CD14-positive monocyte (primary cell): ENCODE data around the gene CENPI. TPM values are rescaled to one million over a fixed set of nuclear protein-coding genes. Genes with fewer than 3 reads are reported as not detected.

Experiments used
- DNase-seq, 3 donors: peaks; one replicate each; pipeline ENCODE4 v3.0.0-alpha.2; 2011 to 2022
- H2AFZ ChIP-seq: 2 replicates; pipeline ENCODE4 v1.6.0; 2012; ENCODE audit warnings: mild to moderate bottlenecking, low read depth, low read length, inconsistent platforms; ENCODE audit not compliant: insufficient read depth, poor library complexity, severe bottlenecking
- H3K27ac ChIP-seq, 2 donors: 1 replicate in 1 of 2; 2 replicates in 1 of 2; pipeline ENCODE4 v1.5.1; 2012 to 2013; ENCODE audit warnings: low read length in 2 of 2, control low read depth in 1 of 2, inconsistent platforms in 1 of 2, low read depth in 1 of 2, mild to moderate bottlenecking in 1 of 2
- H3K27me3 ChIP-seq, 2 donors: one replicate each; pipeline versions ENCODE4 v1.6.0 to v1.6.1; 2011 to 2013; ENCODE audit warnings: low read length in 2 of 2; ENCODE audit not compliant: control insufficient read depth in 2 of 2, insufficient read depth in 2 of 2
- H3K36me3 ChIP-seq, 2 donors: replicated peaks in 1 of 2; 1 replicate in 1 of 2; 2 replicates in 1 of 2; pipeline versions ENCODE4 v1.5.1 to v1.6.1; 2012 to 2013; ENCODE audit warnings: low read length in 2 of 2, control low read depth in 1 of 2, inconsistent platforms in 1 of 2, mild to moderate bottlenecking in 1 of 2; ENCODE audit not compliant: insufficient read depth in 2 of 2, control insufficient read depth in 1 of 2
- H3K4me1 ChIP-seq, 2 donors: 1 replicate in 1 of 2; 2 replicates in 1 of 2; pipeline versions ENCODE4 v1.5.1 to v1.6.1; 2012 to 2013; ENCODE audit warnings: low read length in 2 of 2, control low read depth in 1 of 2, inconsistent platforms in 1 of 2, mild to moderate bottlenecking in 1 of 2, moderate library complexity in 1 of 2; ENCODE audit not compliant: insufficient read depth in 2 of 2, control insufficient read depth in 1 of 2
- H3K4me2 ChIP-seq: replicated peaks from 2 replicates; pipeline ENCODE3; 2012; ENCODE audit warnings: low read length, moderate library complexity, mild to moderate bottlenecking; ENCODE audit not compliant: poor library complexity, severe bottlenecking; ENCODE audit errors: extremely low read depth
- H3K4me3 ChIP-seq, 3 experiments: fragments of 200-600 bp in 1 of 3; sonication (generic) in 1 of 3; replicated peaks in 1 of 3; 1 replicate in 2 of 3; 2 replicates in 1 of 3; pipeline ENCODE4 v1.5.1; 2011 to 2013; ENCODE audit warnings: low read length in 3 of 3, mild to moderate bottlenecking in 3 of 3, control low read depth in 2 of 3, low read depth in 2 of 3, inconsistent platforms in 1 of 3, moderate library complexity in 1 of 3
- H3K79me2 ChIP-seq: 2 replicates; pipeline ENCODE4 v1.6.0; 2012; ENCODE audit warnings: mild to moderate bottlenecking, control low read depth, inconsistent platforms, low read length, moderate library complexity; ENCODE audit not compliant: insufficient read depth
- H3K9ac ChIP-seq: 2 replicates; pipeline ENCODE4 v1.6.0; 2017; ENCODE audit warnings: low read length, mild to moderate bottlenecking; ENCODE audit not compliant: insufficient read depth, poor library complexity, severe bottlenecking
- H3K9me3 ChIP-seq, 2 donors: replicated peaks in 1 of 2; 1 replicate in 1 of 2; 2 replicates in 1 of 2; pipeline versions ENCODE4 v1.5.1 to v1.6.1; 2012 to 2013; ENCODE audit warnings: low read length in 2 of 2, control low read depth in 1 of 2; ENCODE audit not compliant: control insufficient read depth in 1 of 2, insufficient read depth in 1 of 2
- H4K20me1 ChIP-seq: 2 replicates; pipeline ENCODE4 v1.6.0; 2012; ENCODE audit warnings: mild to moderate bottlenecking, low read length, control low read depth, moderate library complexity; ENCODE audit not compliant: insufficient read depth
- H3K27ac Mint-ChIP-seq, 7 donors: one replicate each; pipeline ENCODE4 v1.8.0; 2020; ENCODE audit warnings: mild to moderate bottlenecking in 7 of 7, mixed read lengths in 7 of 7, moderate library complexity in 6 of 7, inconsistent platforms in 2 of 7
- H3K27me3 Mint-ChIP-seq, 3 donors: one replicate each; pipeline ENCODE4 v1.8.0; 2021 to 2022; ENCODE audit warnings: low read depth in 3 of 3, mild to moderate bottlenecking in 3 of 3, mixed read lengths in 3 of 3, moderate library complexity in 3 of 3, inconsistent platforms in 1 of 3
- H3K36me3 Mint-ChIP-seq, 2 donors: one replicate each; pipeline ENCODE4 v1.8.0; 2020; ENCODE audit warnings: mixed read lengths in 2 of 2, inconsistent platforms in 1 of 2, mild to moderate bottlenecking in 1 of 2
- H3K4me1 Mint-ChIP-seq: one replicate; pipeline ENCODE4 v1.8.0; 2020; ENCODE audit warnings: mild to moderate bottlenecking, mixed read lengths
- H3K4me3 Mint-ChIP-seq, 2 donors: one replicate each; pipeline ENCODE4 v1.8.0; 2020; ENCODE audit warnings: mild to moderate bottlenecking in 2 of 2, mixed read lengths in 2 of 2, moderate library complexity in 1 of 2
- H3K9me3 Mint-ChIP-seq, 7 donors: one replicate each; pipeline ENCODE4 v1.8.0; 2020 to 2022; ENCODE audit warnings: mixed read lengths in 7 of 7, mild to moderate bottlenecking in 6 of 7, moderate library complexity in 6 of 7, inconsistent platforms in 2 of 7
- CTCF ChIP-seq: fragments of 200-600 bp; IDR thresholded peaks from one replicate; pipeline ENCODE4 v1.8.0; 2022; ENCODE audit warnings: antibody characterized with exemption, mild to moderate bottlenecking
- WGBS: methylation state at CpG from one replicate; pipeline ENCODE4 v1.1.5; 2013; ENCODE audit warnings: missing lambda C conversion rate; ENCODE audit not compliant: insufficient coverage; 5-methylcytosine and 5-hydroxymethylcytosine counted together
- intact Hi-C, 2 donors: fragments of 100-400 bp; cut with micrococcal nuclease; formaldehyde crosslinking; loops; one replicate each; pipeline versions ENCODE4 v1.15.0 to v1.15.1; 2023
- polyA plus RNA-seq, 3 donors: library from polyadenylated mRNA; depleted of rRNA in 1 of 3; unstranded in 2 of 3; stranded (reverse) in 1 of 3; fragments of 300-500 nt in 2 of 3; fragments of >200 nt in 1 of 3; fragmentation: Illumina TruSeq in 2 of 3; gene quantifications; 1 replicate in 2 of 3; 2 replicates in 1 of 3; pipeline ENCODE4 v1.2.3, GENCODE V29; 2012 to 2021

CENPI gene
- polyA plus RNA-seq, 3 donors = 0.07 to 0.17 TPM; not detected in 1

DNA sequence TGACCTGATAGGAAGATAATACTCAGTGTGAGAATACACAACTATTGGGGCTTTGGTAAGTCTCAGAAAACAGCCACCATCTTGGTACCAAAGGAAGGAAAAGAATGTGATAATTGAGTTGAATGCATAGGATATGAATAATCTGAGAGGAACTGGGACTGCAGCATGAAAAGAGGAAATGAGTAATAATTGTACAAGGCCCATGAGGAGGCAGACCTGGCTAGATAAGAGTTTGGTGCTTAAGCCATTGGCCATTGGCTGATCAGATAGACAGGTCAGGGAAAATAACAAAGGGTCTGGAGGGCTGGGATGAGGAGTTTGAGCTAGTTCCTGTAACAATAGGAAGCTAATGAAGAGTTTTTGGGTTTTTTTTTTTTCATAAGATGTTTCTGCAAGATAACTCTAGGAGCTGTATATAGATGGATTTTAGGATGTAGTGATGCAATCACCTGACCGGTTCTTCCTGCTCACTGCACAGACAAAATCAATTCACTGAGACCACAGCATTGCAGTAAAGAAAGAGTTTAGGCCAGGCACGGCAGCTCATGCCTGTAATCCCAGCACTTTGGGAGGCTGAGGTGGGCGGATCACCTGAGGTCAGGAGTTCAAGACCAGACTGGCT is 40.8 kb upstream of the CENPI start:
- peak; percentile 4 to 36 (median 20) for DNase-seq
- no peaks in the 10 kb centered on the region for H3K79me2 ChIP-seq
- WGBS = no CpG with 5 or more reads among the region's 3 CpGs
- H3K27me3 ChIP-seq = no peaks in the 10 kb centered on the region
- peak overlapping the region in 2 of 7 donors; percentile 32 to 77 for H3K27ac Mint-ChIP-seq
- peaks cover 0 to 2% of the 10 kb centered on the region in 2 donors for H3K4me1 ChIP-seq
- H3K4me2 ChIP-seq = no peak overlapping the region
- H3K9me3 Mint-ChIP-seq = peaks cover 0 to 6% (median 3%) of the 10 kb centered on the region in 7 donors
- H3K4me3 ChIP-seq = no peak overlapping the region
- no peak for TF ChIP-seq CTCF
- H3K4me3 Mint-ChIP-seq = no peak overlapping the region
- intact Hi-C loops = loop anchor here in 1 of 2 donors (10.0 kb wide), 1 partner anchor 48 kb away; no protein-coding TSS in a partner anchor
- H3K36me3 Mint-ChIP-seq = no peaks in the 10 kb centered on the region
- no peak overlapping the region for H3K27ac ChIP-seq
- H3K36me3 ChIP-seq = no peaks in the 10 kb centered on the region
- no peaks in the 10 kb centered on the region for H4K20me1 ChIP-seq
- peaks cover 0 to 2% (median 2%) of the 10 kb centered on the region in 3 donors for H3K27me3 Mint-ChIP-seq
- peaks cover 14% of the 10 kb centered on the region for H3K4me1 Mint-ChIP-seq
- H3K9ac ChIP-seq = no peak overlapping the region
- H2AFZ ChIP-seq = no peak overlapping the region
- no peaks in the 10 kb centered on the region for H3K9me3 ChIP-seq

- no peak for DNase-seq
- no peaks in the 10 kb centered on the region for H3K36me3 ChIP-seq
- no peaks in the 10 kb centered on the region for H3K9me3 ChIP-seq
- H3K79me2 ChIP-seq = no peaks in the 10 kb centered on the region
- intact Hi-C loops = no loop called here
- no peak overlapping the region for H3K9ac ChIP-seq
- no peaks in the 10 kb centered on the region for H4K20me1 ChIP-seq
- Mint-ChIP-seq H3K4me1 (peaks cover 4% of the 10 kb centered on the region), H3K36me3 (no peaks in the 10 kb centered on the region), H3K27me3 (peaks cover 0 to 8% (median 2%) of the 10 kb centered on the region in 3 donors), H3K4me3 (no peak overlapping the region), H3K27ac (no peak overlapping the region), H3K9me3 (peaks cover 0 to 6% (median 3%) of the 10 kb centered on the region in 7 donors)
- no peak overlapping the region for H3K27ac ChIP-seq
- no peaks in the 10 kb centered on the region for H3K4me1 ChIP-seq
- H3K4me2 ChIP-seq = no peak overlapping the region
- H2AFZ ChIP-seq = no peak overlapping the region
- TF ChIP-seq CTCF = no peak
- no peak overlapping the region for H3K4me3 ChIP-seq
- no peaks in the 10 kb centered on the region for H3K27me3 ChIP-seq
These were observed 35.8 kb upstream of the CENPI start for GRCh38 chrX:101062176-101062575.
